Stimulated activated CD8-positive, alpha-beta memory T cell treated with anti-CD3 and anti-CD28 coated beads, Interleukin-2, amount 100 ng/mL, for 1 hour (primary cell): ENCODE results near the gene PAGR1.
"Not testable (repeated sequence)": the region's sequence is repeated elsewhere in the genome, so short reads cannot be mapped to it uniquely, and the experiment has no call there.

ENCODE experiments used
- DNase-seq, 2 donors: peaks; one replicate each; pipeline ENCODE4 v3.0.0-alpha.2; 2020; ENCODE audit warnings: low read depth in 2 of 2

Gene PAGR1

DNA sequence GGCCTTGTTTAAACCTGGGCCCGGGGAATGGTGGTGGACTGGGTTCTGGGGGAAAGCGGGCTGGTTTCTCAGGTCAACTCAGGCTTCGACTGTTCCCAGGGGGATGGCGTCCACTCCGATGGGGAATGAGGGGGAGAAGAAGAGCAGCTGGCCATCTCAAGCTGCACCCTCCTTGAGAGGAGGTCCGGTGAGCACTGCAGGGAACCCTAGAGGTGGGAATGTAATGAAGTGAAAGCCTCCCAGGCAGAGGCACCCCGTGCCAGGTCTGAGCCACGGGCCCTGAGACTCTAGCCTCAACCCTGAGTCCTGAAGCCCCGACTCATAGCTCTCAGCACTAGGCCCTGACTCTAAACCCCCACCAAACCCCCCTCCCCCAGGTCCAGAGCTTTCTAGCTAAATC lies 48.3 kb downstream of the PAGR1 start:
- no peak for DNase-seq

DNA sequence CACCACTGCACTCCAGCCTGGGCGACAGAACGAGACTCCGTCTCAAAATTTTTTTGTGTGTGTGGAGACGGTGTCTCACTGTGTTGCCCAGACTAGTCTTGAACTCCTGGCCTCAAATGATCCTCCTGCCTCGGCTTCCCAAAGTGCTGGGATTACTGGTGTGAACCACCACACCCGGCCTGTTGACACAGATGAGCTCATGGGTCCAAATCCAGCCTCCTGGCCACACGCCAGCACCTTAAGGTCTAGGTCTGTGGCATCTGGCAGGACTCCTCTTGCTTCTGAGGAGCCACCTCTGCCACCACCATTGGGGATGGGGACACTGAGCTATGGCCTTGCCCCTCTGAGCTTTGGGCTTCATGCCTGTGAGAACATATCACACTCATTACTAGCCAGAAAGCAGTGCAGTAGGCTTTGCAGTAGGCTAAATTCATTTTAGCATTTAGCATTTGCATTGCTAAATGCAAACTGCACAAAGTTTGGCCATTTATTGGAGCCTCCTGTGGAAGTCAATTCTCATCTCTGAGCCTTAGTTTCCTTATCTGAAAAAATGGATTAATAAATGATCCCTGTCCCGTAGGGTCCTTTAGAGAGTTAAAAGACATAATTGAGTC lies 52.6 kb downstream of the PAGR1 start:
- DNase-seq: no peak

DNA sequence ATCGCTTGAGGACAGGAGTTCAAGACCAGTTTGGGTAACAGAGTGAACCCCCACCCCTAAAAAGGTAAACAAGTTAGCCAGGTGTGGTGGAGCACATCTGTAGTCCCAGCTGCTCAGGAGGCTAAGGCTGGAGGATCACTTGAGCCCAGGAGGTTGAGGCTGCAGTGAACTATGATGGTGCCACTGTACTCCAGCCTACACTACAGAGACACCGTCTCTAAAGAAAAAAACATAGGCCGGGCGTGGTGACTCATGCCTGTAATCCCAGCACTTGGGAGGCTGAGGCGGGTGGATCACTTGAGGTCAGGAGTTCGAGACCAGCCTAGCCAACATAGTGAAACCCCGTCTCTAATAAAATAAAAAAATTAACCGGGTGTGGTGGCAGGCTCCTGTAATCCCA lies 53.1 kb downstream of the PAGR1 start:
- DNase-seq: not testable (repeated sequence)
